IPS DF 6.9 (cell line): ENCODE results near the gene ZNF106.
A peak's percentile ranks its signal among the peaks of the same experiment; 100 is the strongest.

ENCODE experiments used
- DNase-seq: peaks from one replicate; pipeline ENCODE4 v3.0.0-alpha.2; 2013; ENCODE audit warnings: low read depth, low spot score
- H3K27ac ChIP-seq: one replicate; pipeline ENCODE4 v1.5.1; 2013; ENCODE audit warnings: low read length, control low read depth
- H3K27me3 ChIP-seq: 2 replicates; pipeline ENCODE4 v1.6.1; 2013; ENCODE audit warnings: mild to moderate bottlenecking, low read length; ENCODE audit not compliant: control insufficient read depth, insufficient read depth
- H3K36me3 ChIP-seq: 2 replicates; pipeline ENCODE4 v1.6.1; 2013; ENCODE audit warnings: low read length; ENCODE audit not compliant: control insufficient read depth, insufficient read depth
- H3K4me1 ChIP-seq: 2 replicates; pipeline ENCODE4 v1.6.1; 2013; ENCODE audit warnings: low read length; ENCODE audit not compliant: control insufficient read depth, insufficient read depth
- H3K4me3 ChIP-seq: 2 replicates; pipeline ENCODE4 v1.5.1; 2013; ENCODE audit warnings: mild to moderate bottlenecking, low read length
- H3K9me3 ChIP-seq: 2 replicates; pipeline ENCODE4 v1.6.1; 2013; ENCODE audit warnings: low read length, inconsistent platforms; ENCODE audit not compliant: control insufficient read depth, insufficient read depth
- WGBS: extraction: QIAGEN DNeasy Blood & Tissue Kit; methylation state at CpG from one replicate; pipeline ENCODE4 v1.1.7; 2013; ENCODE audit warnings: mixed read lengths, missing lambda C conversion rate; ENCODE audit not compliant: insufficient read length, insufficient coverage; 5-methylcytosine and 5-hydroxymethylcytosine counted together

Gene ZNF106

DNA sequence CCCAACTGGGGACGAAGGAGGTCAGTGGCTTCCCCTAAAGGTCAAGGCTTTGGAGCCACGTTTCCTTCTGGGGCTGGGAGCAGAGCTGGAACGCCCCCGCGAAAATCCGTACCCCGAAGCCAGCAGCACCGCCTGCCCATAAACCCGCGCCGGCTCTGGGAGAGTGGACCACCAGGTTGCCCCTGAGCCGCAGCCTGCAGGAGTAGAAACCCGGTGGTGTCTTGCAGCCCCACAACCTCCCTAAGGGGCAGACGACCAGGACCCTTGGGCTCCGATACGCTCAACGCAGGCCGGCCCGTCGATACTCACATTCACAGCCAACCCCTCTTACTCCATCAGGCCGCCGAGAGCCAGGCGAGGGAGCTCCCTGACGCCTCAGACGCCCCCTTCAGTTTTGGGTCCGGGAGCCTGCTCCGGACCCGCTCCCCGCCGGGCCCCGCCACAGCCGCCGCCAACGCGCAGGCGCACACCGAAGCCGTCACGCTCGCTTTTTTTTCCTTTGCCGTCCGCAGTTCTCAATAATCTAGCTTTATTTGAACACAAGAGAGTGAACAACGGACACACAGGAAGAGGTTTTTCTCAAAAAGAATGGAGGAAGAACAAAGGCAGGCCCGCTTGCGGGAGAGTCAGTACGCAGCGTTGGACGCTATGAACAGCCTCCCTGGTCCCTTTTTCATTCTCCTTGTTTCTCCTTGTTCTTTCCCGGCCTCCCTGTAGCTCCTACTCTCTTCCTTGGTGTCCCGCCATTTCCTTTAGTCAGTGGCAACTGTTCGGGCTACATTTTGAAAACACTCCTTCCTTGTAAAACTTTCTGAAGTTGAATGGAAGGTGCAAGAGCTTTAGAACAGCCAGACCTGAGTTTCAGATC lies at the start of gene ZNF106:
Gene ZNF106, minus strand, starts transcription at position 471 of the 868 bp plus-strand sequence. CDS start 18,852 bp downstream, outside the sequence.
- no peaks in the 10 kb centered on the region for H3K4me1 ChIP-seq
- WGBS = no CpG with 5 or more reads among the region's 51 CpGs
- no peaks in the 10 kb centered on the region for H3K27me3 ChIP-seq
- peak within 1 kb of the TSS; percentile 91 for H3K4me3 ChIP-seq
- no peak within 1 kb of the TSS for H3K27ac ChIP-seq
- H3K36me3 ChIP-seq = no peaks in the 10 kb centered on the region
- peak; percentile 75 for DNase-seq
- no peaks in the 10 kb centered on the region for H3K9me3 ChIP-seq

DNA sequence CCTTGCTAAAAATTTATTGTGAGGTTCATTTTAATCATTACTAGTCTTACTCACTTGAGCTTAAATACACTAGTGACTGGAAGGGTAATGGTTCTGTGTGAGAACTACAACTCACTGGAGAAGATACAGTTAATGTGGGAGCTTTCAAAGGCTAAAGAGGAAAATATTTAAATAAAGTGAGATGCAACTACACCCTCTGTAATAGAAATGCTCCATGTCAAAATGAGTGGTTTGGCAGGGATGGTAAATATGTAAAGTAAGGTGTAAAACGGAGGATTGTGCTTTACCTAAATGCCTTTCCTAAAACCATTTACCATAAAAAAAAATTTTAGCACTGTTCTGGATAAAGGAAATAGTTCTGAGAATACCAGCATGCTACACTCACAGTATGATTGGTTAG lies 42.3 kb upstream of the ZNF106 start:
- no peak overlapping the region for H3K27ac ChIP-seq
- H3K36me3 ChIP-seq = peaks cover 4% of the 10 kb centered on the region; the same call in 1 of the 2 replicates
- no CpG with 5 or more reads among the region's 1 CpG for WGBS
- no peaks in the 10 kb centered on the region for H3K27me3 ChIP-seq
- no peaks in the 10 kb centered on the region for H3K4me1 ChIP-seq
- H3K4me3 ChIP-seq = no peak overlapping the region
- H3K9me3 ChIP-seq = no peaks in the 10 kb centered on the region
- no peak for DNase-seq

DNA sequence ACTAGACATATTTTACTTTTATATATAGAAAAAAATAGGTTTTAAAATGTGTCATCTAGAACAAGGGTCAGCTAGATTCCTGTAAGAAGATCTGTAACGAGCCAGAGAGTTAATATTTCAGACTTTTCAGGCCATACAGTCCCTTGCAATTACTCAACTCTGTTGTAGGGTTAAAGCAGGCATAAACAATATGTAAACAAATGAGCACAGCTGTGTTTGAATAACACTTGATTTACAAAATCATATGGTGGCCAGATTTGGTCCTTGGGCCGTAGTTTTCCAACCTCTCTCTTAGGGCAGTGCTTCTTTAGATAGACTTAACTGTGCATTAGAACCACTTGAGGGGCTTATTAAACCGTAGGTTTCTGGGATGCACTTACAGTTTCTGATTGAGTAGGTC lies 38.0 kb upstream of the ZNF106 start:
- Histone ChIP-seq H3K4me3 (no peak overlapping the region), H3K27ac (no peak overlapping the region), H3K9me3 (no peaks in the 10 kb centered on the region), H3K27me3 (no peaks in the 10 kb centered on the region), H3K4me1 (no peaks in the 10 kb centered on the region), H3K36me3 (peaks cover 4% of the 10 kb centered on the region; the same call in 1 of the 2 replicates)
- no CpG with 5 or more reads among the region's 3 CpGs for WGBS
- DNase-seq = no peak

DNA sequence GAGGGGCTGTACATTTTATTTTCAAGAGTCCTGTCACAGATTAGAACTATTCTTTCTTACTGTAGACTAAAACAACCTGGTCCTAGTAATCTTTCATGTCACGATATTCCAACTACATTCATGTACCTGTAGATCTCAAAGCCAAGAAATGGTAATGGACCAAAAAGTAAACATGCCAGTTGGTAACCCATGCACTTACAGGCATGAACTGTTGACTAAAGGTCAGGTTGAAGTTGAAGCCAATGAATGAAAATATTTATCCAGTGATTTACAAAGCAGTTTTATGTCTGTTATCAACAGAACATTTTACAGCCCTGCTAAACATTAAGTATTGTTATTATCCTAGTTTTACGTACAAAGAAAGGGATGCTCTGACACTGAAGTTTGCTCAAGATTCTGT lies 32.4 kb upstream of the ZNF106 start:
- H3K4me3 ChIP-seq = no peak overlapping the region
- H3K4me1 ChIP-seq = no peaks in the 10 kb centered on the region
- no peaks in the 10 kb centered on the region; the same call in 1 of the 2 replicates for H3K36me3 ChIP-seq
- no peak for DNase-seq
- H3K27me3 ChIP-seq = no peaks in the 10 kb centered on the region
- no CpG with 5 or more reads among the region's 2 CpGs for WGBS
- H3K9me3 ChIP-seq = no peaks in the 10 kb centered on the region
- no peak overlapping the region for H3K27ac ChIP-seq

DNA sequence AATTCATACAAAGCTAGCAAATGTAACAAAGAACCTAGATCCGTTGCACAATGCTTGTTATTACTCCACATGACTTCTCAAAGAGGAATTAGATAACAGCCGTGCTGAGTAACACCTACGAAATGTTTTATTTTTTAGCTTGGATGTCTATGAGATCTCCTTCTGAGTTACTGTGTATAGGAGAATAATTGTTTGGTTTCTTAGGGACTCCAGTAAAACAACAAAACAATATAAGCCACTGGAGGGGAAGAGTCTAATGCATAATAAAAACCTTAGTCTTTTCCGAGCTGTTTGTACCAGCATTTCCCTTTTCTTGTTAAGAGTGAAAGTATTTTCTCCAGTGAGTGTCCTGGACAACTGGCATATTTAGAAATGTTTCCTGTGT lies 20.1 kb upstream of the ZNF106 start:
- DNase-seq = no peak
- H3K27me3 ChIP-seq = no peaks in the 10 kb centered on the region
- H3K27ac ChIP-seq = no peak overlapping the region
- no peaks in the 10 kb centered on the region for H3K9me3 ChIP-seq
- H3K4me3 ChIP-seq = no peak overlapping the region
- no CpG with 5 or more reads among the region's 4 CpGs for WGBS
- no peaks in the 10 kb centered on the region; the same call in 1 of the 2 replicates for H3K36me3 ChIP-seq
- H3K4me1 ChIP-seq = no peaks in the 10 kb centered on the region

DNA sequence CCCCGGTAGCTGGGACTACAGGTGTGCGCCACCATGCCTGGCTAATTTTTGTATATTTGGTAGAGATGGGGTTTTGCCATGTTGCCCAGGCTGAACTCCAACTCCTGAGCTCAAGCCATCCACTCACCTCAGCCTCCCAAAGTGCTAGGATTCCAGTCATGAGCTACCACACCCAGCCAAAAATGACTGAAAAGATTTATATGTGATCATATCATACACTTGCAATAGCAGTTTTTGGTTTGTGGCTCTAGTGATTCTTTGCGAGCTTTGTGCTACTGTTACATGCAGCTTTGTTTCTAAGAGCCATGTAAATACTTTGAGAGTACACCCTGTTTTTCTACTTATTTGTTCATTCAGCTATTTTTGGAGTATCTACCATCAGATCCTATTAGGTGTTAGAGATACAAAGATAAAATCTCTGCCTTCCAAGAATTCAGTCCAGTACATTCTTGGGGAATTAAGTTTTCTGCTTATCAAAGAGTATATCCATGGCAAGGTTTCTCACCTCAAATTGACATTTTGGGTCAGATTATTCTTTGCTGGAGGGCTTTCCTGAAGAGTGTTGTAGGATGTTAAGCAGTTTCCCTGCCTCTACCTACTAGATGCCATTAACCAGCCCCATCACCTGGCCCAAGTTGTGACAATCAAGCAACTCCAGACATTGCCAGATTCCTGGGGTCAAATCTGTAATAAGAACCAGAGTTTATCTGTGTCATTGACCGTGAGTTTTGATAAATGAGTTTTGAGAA lies 19.5 kb upstream of the ZNF106 start:
- H3K27ac ChIP-seq = no peak overlapping the region
- no peaks in the 10 kb centered on the region for H3K4me1 ChIP-seq
- no peak for DNase-seq
- H3K27me3 ChIP-seq = no peaks in the 10 kb centered on the region
- no peaks in the 10 kb centered on the region; the same call in 1 of the 2 replicates for H3K36me3 ChIP-seq
- no peak overlapping the region for H3K4me3 ChIP-seq
- H3K9me3 ChIP-seq = no peaks in the 10 kb centered on the region
- WGBS = no CpG with 5 or more reads among the region's 4 CpGs

DNA sequence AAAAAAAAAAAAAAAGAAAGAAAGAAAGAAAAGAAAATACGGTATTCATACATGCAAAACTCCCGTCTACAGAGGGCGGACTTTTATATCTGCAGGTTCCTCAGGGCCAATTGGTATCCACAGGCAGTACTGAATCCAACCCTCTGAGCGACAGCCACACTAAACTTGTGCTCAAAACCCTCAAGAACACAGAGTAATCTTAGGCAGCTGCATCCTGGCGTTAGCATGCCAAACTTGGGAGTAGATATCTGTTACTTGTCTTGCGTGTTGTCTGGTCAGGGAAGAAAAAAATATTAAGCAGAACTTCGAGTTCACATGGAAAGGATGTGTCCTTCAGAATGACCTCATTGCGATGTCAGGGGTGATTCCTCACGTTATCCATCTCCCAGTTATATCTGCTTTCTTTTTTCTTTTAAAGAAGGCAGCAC lies 17.3 kb upstream of the ZNF106 start:
- Histone ChIP-seq H3K27ac (no peak overlapping the region), H3K9me3 (no peaks in the 10 kb centered on the region), H3K27me3 (no peaks in the 10 kb centered on the region), H3K4me1 (no peaks in the 10 kb centered on the region), H3K36me3 (no peaks in the 10 kb centered on the region), H3K4me3 (no peak overlapping the region)
- WGBS = no CpG with 5 or more reads among the region's 9 CpGs
- DNase-seq = no peak

DNA sequence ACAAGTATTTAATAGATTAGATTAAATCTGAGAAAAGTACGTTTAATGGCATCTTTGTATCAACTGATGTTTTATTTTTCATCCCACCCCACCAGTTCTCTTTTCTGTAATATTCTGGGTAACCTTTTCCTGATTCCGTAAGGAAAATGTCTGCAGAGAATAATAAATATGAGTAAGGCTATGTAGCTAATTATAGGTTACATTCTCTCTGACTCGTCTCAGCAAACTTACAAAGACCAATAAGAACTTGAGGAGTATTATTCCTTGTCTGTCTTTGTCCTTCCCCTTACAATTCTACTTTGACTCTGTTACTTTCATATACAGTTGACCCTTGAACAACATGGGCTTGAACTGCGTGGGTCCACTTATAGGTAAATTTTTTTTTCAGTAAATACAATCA lies 16.6 kb upstream of the ZNF106 start:
- no peak for DNase-seq
- H3K27ac ChIP-seq = no peak overlapping the region
- no peaks in the 10 kb centered on the region for H3K27me3 ChIP-seq
- H3K9me3 ChIP-seq = no peaks in the 10 kb centered on the region
- WGBS = no CpG with 5 or more reads among the region's 4 CpGs
- H3K4me3 ChIP-seq = no peak overlapping the region
- H3K4me1 ChIP-seq = no peaks in the 10 kb centered on the region
- no peaks in the 10 kb centered on the region for H3K36me3 ChIP-seq

DNA sequence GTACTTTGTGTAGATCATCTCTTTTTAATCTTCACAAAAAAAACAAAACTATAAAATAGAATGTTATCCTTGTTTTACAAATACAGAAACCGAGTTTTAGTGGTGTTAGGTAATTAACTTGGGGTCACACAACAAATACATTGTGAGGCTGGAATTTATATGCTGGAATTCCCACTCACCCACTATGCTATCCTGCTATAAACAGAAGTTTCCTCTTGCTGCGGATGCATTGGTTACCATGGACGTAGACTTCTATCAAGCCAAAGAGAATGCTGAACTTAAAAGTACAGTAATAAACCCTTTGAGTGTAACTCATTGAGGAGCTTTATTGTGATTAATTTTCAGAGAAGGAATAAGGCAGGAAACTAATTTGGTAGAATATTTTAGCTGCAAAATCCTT lies 13.7 kb upstream of the ZNF106 start:
- Histone ChIP-seq H3K36me3 (no peaks in the 10 kb centered on the region), H3K9me3 (no peaks in the 10 kb centered on the region), H3K27ac (no peak overlapping the region), H3K4me3 (no peak overlapping the region), H3K4me1 (no peaks in the 10 kb centered on the region), H3K27me3 (no peaks in the 10 kb centered on the region)
- WGBS = no CpG with 5 or more reads among the region's 3 CpGs
- no peak for DNase-seq

DNA sequence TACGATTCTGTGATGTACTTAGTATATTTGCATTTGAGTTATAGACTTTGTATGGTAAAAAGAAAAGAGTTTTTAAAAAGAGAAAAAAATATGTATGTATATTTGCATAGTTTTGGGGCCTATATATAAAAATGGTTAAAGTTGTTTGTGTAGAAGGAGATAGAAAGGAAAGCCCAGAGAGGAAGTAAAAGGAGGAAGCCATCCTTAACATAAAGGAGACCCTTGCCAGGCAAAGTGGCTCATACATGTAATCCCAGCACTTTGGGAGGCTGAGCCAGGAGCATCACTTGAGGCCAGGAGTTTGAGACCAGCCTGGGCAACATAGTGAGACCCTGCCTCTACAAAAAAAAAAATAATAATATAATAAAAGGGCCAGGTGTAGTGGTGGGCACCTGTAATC lies 12.9 kb upstream of the ZNF106 start:
- Histone ChIP-seq H3K4me3 (no peak overlapping the region), H3K36me3 (no peaks in the 10 kb centered on the region), H3K9me3 (no peaks in the 10 kb centered on the region), H3K27ac (no peak overlapping the region), H3K27me3 (no peaks in the 10 kb centered on the region), H3K4me1 (no peaks in the 10 kb centered on the region)
- WGBS = 100% methylated on average over 1 of the region's 1 CpG
- DNase-seq = no peak
